ENCODE results near the gene MFAP3.

The MFAP3 gene

GRCh38 chr5:154038707-154039457 lies at the start of gene MFAP3, which contains the start of gene FAM114A2:
Gene MFAP3, plus strand, starts transcription at chr5:154038967. Its CDS starts 10,756 bp downstream, at chr5:154049723.
Gene FAM114A2, minus strand, starts transcription at chr5:154038910. Its CDS starts 3,957 bp downstream, at chr5:154034953.
- peak within 1 kb of the TSS; percentile 94 for H3K9ac ChIP-seq (ENCODE audit: insufficient read length, low read depth)

GRCh38 chr5:153991168-153991567 lies 47.6 kb upstream of the MFAP3 start:
- H3K4me1 ChIP-seq (ENCODE audit: insufficient read depth, insufficient read length): no peaks in the 10 kb centered on the region
- no peak overlapping the region for H3K9ac ChIP-seq (ENCODE audit: insufficient read length, low read depth)
- no peak for DNase-seq (ENCODE audit: low read depth, low spot score)
- TF ChIP-seq ZNF274 (IDR thresholded peaks at IDR 0.05; ENCODE audit: low read depth, low read length): no peak
- no peak for TF ChIP-seq YY1 (IDR thresholded peaks at IDR 0.05; ENCODE audit: insufficient read depth, insufficient read length)
- no peak for TF ChIP-seq SUZ12 (IDR thresholded peaks at IDR 0.05; ENCODE audit: extremely low read depth, insufficient read depth, insufficient read length)
- H3K9me3 ChIP-seq (ENCODE audit: insufficient read depth, low read length): no peaks in the 10 kb centered on the region
- no peaks in the 10 kb centered on the region for H3K27me3 ChIP-seq (ENCODE audit: insufficient read depth, insufficient read length)
- H3K36me3 ChIP-seq (ENCODE audit: insufficient read depth, insufficient read length, low read length): no peaks in the 10 kb centered on the region
- no peak overlapping the region for H3K4me3 ChIP-seq (ENCODE audit: insufficient read length, low read depth)

More at GRCh38 chr5:154038707-154039457, at the start of gene MFAP3, which contains the start of gene FAM114A2:
- H3K4me1 ChIP-seq (ENCODE audit: insufficient read depth, insufficient read length): no peaks in the 10 kb centered on the region
- DNase-seq (ENCODE audit: low read depth, low spot score): peak; percentile 67
- H3K9me3 ChIP-seq (ENCODE audit: insufficient read depth, low read length): no peaks in the 10 kb centered on the region
- H3K36me3 ChIP-seq (ENCODE audit: insufficient read depth, insufficient read length, low read length): peaks cover 7% of the 10 kb centered on the region
- TF ChIP-seq SUZ12 (IDR thresholded peaks at IDR 0.05; ENCODE audit: extremely low read depth, insufficient read depth, insufficient read length) (no peak), YY1 (IDR thresholded peaks at IDR 0.05; ENCODE audit: insufficient read depth, insufficient read length) (no peak), ZNF274 (IDR thresholded peaks at IDR 0.05; ENCODE audit: low read depth, low read length) (no peak)
- H3K4me3 ChIP-seq (ENCODE audit: insufficient read length, low read depth): peak within 1 kb of the TSS; percentile 94
- no peaks in the 10 kb centered on the region for H3K27me3 ChIP-seq (ENCODE audit: insufficient read depth, insufficient read length)

DNA sequence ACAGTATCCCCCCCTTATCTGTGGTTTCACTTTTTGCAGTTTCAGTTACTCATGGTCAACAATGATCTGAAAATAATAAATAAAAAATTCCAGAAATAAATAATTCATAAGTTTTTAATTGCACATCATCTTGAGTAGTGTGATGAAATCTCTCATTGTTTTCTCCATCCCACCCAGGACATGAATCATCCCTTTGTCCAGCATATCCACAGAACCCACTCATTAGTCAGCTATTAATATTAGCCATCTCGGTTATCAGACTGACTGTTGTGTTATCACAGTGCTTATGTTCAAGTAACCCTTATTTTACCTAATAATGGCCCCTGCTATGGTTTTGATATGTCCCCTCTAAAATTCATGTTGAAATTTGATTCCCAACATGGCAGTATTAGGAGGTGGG lies 40.8 kb upstream of the MFAP3 start:
- no peak for DNase-seq (ENCODE audit: low read depth, low spot score)
- Histone ChIP-seq H3K36me3 (ENCODE audit: insufficient read depth, insufficient read length, low read length) (peaks cover 6% of the 10 kb centered on the region), H3K4me1 (ENCODE audit: insufficient read depth, insufficient read length) (no peaks in the 10 kb centered on the region), H3K9me3 (ENCODE audit: insufficient read depth, low read length) (no peaks in the 10 kb centered on the region), H3K4me3 (ENCODE audit: insufficient read length, low read depth) (no peak overlapping the region), H3K9ac (ENCODE audit: insufficient read length, low read depth) (no peak overlapping the region), H3K27me3 (ENCODE audit: insufficient read depth, insufficient read length) (no peaks in the 10 kb centered on the region)
- TF ChIP-seq SUZ12 (IDR thresholded peaks at IDR 0.05; ENCODE audit: extremely low read depth, insufficient read depth, insufficient read length) (no peak), ZNF274 (IDR thresholded peaks at IDR 0.05; ENCODE audit: low read depth, low read length) (no peak), YY1 (IDR thresholded peaks at IDR 0.05; ENCODE audit: insufficient read depth, insufficient read length) (no peak)

DNA sequence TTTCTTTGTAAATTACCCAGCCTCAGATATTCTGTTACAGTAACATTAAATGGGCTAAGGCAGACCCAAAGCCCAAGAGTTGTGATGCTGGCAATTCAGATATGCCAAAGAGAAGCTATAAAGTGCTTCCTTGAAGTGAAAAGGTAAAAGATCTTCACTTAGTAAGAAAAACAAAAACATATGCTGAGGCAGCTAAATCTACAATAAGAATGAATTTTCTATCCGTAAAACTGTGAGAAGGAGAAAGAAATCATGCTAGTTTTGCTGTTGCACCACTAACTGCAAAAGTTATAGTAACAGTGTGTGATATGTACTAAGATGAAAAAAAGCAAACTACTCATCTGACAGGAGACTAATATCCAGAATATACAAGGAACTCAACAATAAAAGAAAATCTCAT lies 40.0 kb upstream of the MFAP3 start:
- H3K9me3 ChIP-seq (ENCODE audit: insufficient read depth, low read length): no peaks in the 10 kb centered on the region
- no peak overlapping the region for H3K4me3 ChIP-seq (ENCODE audit: insufficient read length, low read depth)
- no peak overlapping the region for H3K9ac ChIP-seq (ENCODE audit: insufficient read length, low read depth)
- no peak for DNase-seq (ENCODE audit: low read depth, low spot score)
- TF ChIP-seq ZNF274 (IDR thresholded peaks at IDR 0.05; ENCODE audit: low read depth, low read length): no peak
- no peak for TF ChIP-seq YY1 (IDR thresholded peaks at IDR 0.05; ENCODE audit: insufficient read depth, insufficient read length)
- no peak for TF ChIP-seq SUZ12 (IDR thresholded peaks at IDR 0.05; ENCODE audit: extremely low read depth, insufficient read depth, insufficient read length)
- no peaks in the 10 kb centered on the region for H3K4me1 ChIP-seq (ENCODE audit: insufficient read depth, insufficient read length)
- no peaks in the 10 kb centered on the region for H3K27me3 ChIP-seq (ENCODE audit: insufficient read depth, insufficient read length)
- H3K36me3 ChIP-seq (ENCODE audit: insufficient read depth, insufficient read length, low read length): peaks cover 6% of the 10 kb centered on the region

DNA sequence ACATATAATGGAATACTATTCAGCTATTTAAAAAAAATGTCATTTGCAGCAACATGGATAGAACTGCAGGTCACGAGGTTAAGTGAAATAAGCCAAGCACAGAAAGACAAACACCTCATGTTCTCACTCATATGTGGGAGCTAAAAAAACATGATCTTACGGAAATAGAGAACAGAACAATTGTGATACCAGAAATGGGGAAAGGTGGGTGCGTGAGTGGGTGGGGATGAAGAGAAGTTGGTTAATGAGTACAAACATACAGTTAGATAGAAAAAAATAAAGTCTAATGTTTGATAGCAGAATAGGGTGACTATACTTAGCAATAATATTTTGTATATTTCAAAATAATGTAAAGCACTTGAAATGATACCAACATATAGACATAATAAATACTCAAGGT lies 38.8 kb upstream of the MFAP3 start:
- no peaks in the 10 kb centered on the region for H3K27me3 ChIP-seq (ENCODE audit: insufficient read depth, insufficient read length)
- H3K9me3 ChIP-seq (ENCODE audit: insufficient read depth, low read length): no peaks in the 10 kb centered on the region
- no peak for DNase-seq (ENCODE audit: low read depth, low spot score)
- TF ChIP-seq ZNF274 (IDR thresholded peaks at IDR 0.05; ENCODE audit: low read depth, low read length) (no peak), YY1 (IDR thresholded peaks at IDR 0.05; ENCODE audit: insufficient read depth, insufficient read length) (no peak), SUZ12 (IDR thresholded peaks at IDR 0.05; ENCODE audit: extremely low read depth, insufficient read depth, insufficient read length) (no peak)
- H3K36me3 ChIP-seq (ENCODE audit: insufficient read depth, insufficient read length, low read length): peaks cover 6% of the 10 kb centered on the region
- H3K4me3 ChIP-seq (ENCODE audit: insufficient read length, low read depth): no peak overlapping the region
- no peaks in the 10 kb centered on the region for H3K4me1 ChIP-seq (ENCODE audit: insufficient read depth, insufficient read length)
- H3K9ac ChIP-seq (ENCODE audit: insufficient read length, low read depth): no peak overlapping the region

DNA sequence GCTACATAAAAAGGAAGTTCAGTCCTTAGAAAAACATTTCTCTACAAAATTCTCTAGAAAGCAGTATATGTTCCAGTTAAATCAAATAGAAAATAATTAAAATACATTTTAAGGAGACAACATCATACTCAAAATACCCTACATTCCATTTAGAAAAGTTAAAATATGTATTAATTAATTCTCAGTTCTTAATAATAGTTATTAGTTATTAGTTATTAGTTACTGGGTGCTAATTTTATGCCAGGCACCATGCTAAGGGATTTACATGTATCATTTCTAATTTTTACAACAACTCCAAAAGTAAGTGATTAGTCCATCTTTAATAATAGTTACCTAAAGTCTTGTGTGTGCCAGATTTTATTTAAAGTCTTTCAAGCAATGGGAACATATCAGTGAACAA lies 38.1 kb upstream of the MFAP3 start:
- H3K9ac ChIP-seq (ENCODE audit: insufficient read length, low read depth): no peak overlapping the region
- no peak overlapping the region for H3K4me3 ChIP-seq (ENCODE audit: insufficient read length, low read depth)
- DNase-seq (ENCODE audit: low read depth, low spot score): no peak
- H3K4me1 ChIP-seq (ENCODE audit: insufficient read depth, insufficient read length): no peaks in the 10 kb centered on the region
- no peaks in the 10 kb centered on the region for H3K27me3 ChIP-seq (ENCODE audit: insufficient read depth, insufficient read length)
- H3K9me3 ChIP-seq (ENCODE audit: insufficient read depth, low read length): no peaks in the 10 kb centered on the region
- H3K36me3 ChIP-seq (ENCODE audit: insufficient read depth, insufficient read length, low read length): peaks cover 6% of the 10 kb centered on the region
- TF ChIP-seq SUZ12 (IDR thresholded peaks at IDR 0.05; ENCODE audit: extremely low read depth, insufficient read depth, insufficient read length) (no peak), ZNF274 (IDR thresholded peaks at IDR 0.05; ENCODE audit: low read depth, low read length) (no peak), YY1 (IDR thresholded peaks at IDR 0.05; ENCODE audit: insufficient read depth, insufficient read length) (no peak)

DNA sequence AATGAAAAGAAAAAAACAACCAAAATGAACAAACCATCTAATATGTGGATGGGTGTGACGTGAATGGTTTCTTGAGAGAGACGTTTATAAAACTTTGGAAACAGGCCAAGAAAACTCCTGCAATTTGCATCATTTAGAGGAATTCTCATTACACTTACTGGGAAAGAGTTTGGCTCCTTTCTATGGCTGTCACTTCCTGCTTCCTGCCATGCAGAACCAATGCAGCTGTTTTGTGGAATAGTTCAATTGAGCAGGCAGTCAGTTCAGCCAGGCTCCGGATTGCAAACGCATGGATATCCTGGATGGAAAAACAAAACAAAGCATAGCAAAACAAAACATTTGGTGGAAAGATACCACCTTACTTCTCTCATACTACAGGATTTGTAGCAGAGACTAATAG lies 36.7 kb upstream of the MFAP3 start:
- H3K4me3 ChIP-seq (ENCODE audit: insufficient read length, low read depth): no peak overlapping the region
- H3K36me3 ChIP-seq (ENCODE audit: insufficient read depth, insufficient read length, low read length): peaks cover 6% of the 10 kb centered on the region
- no peak overlapping the region for H3K9ac ChIP-seq (ENCODE audit: insufficient read length, low read depth)
- no peaks in the 10 kb centered on the region for H3K4me1 ChIP-seq (ENCODE audit: insufficient read depth, insufficient read length)
- no peak for DNase-seq (ENCODE audit: low read depth, low spot score)
- no peaks in the 10 kb centered on the region for H3K27me3 ChIP-seq (ENCODE audit: insufficient read depth, insufficient read length)
- TF ChIP-seq SUZ12 (IDR thresholded peaks at IDR 0.05; ENCODE audit: extremely low read depth, insufficient read depth, insufficient read length) (no peak), ZNF274 (IDR thresholded peaks at IDR 0.05; ENCODE audit: low read depth, low read length) (no peak), YY1 (IDR thresholded peaks at IDR 0.05; ENCODE audit: insufficient read depth, insufficient read length) (no peak)
- no peaks in the 10 kb centered on the region for H3K9me3 ChIP-seq (ENCODE audit: insufficient read depth, low read length)
